ENCODE measurements around the gene TSACC.
"Not testable (repeated sequence)": the region's sequence is repeated elsewhere in the genome, so short reads cannot be mapped to it uniquely, and the experiment has no call there.

DNA sequence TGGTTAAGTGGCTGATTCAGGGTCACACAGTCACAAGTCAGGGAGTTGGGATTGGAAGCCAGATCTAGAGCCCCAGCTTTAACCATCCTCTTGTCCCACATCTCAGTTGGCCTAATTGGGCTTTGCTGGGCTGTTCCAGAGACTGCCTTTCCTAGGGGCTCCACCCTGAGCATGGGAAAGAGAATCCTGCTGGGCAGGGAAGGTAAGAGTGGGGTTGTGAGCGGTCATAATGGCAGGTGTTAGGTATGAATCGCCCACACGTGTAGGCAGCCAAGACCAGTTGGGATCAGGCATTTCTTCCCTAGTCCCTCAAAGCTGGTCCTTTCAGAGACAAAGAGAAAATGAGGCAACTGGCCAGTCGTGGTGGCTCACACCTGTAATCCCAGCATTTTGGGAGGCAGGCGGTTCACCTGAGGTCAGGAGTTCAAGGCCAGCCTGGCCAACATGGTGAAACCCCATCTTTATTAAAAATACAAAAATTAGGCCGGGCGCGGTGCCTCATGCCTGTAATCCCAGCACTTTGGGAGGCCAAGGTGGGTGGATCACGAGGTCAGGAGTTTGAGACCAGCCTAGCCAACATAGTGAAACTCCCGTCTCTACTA is 31.5 kb downstream of the TSACC start:
- TF ChIP-seq, protein P1, sequence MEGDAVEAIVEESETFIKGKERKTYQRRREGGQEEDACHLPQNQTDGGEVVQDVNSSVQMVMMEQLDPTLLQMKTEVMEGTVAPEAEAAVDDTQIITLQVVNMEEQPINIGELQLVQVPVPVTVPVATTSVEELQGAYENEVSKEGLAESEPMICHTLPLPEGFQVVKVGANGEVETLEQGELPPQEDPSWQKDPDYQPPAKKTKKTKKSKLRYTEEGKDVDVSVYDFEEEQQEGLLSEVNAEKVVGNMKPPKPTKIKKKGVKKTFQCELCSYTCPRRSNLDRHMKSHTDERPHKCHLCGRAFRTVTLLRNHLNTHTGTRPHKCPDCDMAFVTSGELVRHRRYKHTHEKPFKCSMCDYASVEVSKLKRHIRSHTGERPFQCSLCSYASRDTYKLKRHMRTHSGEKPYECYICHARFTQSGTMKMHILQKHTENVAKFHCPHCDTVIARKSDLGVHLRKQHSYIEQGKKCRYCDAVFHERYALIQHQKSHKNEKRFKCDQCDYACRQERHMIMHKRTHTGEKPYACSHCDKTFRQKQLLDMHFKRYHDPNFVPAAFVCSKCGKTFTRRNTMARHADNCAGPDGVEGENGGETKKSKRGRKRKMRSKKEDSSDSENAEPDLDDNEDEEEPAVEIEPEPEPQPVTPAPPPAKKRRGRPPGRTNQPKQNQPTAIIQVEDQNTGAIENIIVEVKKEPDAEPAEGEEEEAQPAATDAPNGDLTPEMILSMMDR (IDR thresholded peaks at IDR 0.05 in 2 of 3, conservative IDR thresholded peaks at IDR 0.05 in 1 of 3; ENCODE audit: control insufficient read depth in 2 of 3, extremely low read depth in 1 of 3, insufficient read depth in 1 of 3, low read depth in 3 of 3, low read length in 3 of 3) = not testable (repeated sequence)
- TF ChIP-seq STAT1 (conservative IDR thresholded peaks at IDR 0.05); TCF12 (IDR thresholded peaks at IDR 0.05; ENCODE audit: low read depth, low read length); BCL11A (IDR thresholded peaks at IDR 0.05; ENCODE audit: low read depth, low read length); POLR2AphosphoS2 (IDR thresholded peaks at IDR 0.05; ENCODE audit: low read depth, low read length); ZNF384 (IDR thresholded peaks at IDR 0.05; ENCODE audit: borderline replicate concordance, low read depth, low read length); YY1 (IDR thresholded peaks at IDR 0.05; ENCODE audit: low read depth, low read length); MXI1 (IDR thresholded peaks at IDR 0.05; ENCODE audit: low read depth, low read length); TAF1 (IDR thresholded peaks at IDR 0.05; ENCODE audit: borderline replicate concordance, low read depth, low read length); TCF7 (IDR thresholded peaks at IDR 0.05; ENCODE audit: borderline replicate concordance); BRCA1 (IDR thresholded peaks at IDR 0.05; ENCODE audit: low read depth, low read length); ZNF24 (IDR thresholded peaks at IDR 0.05): not testable (repeated sequence)
- TF ChIP-seq, protein P2, sequence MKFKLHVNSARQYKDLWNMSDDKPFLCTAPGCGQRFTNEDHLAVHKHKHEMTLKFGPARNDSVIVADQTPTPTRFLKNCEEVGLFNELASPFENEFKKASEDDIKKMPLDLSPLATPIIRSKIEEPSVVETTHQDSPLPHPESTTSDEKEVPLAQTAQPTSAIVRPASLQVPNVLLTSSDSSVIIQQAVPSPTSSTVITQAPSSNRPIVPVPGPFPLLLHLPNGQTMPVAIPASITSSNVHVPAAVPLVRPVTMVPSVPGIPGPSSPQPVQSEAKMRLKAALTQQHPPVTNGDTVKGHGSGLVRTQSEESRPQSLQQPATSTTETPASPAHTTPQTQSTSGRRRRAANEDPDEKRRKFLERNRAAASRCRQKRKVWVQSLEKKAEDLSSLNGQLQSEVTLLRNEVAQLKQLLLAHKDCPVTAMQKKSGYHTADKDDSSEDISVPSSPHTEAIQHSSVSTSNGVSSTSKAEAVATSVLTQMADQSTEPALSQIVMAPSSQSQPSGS (IDR thresholded peaks at IDR 0.05; ENCODE audit: low read length) = not testable (repeated sequence)
- TF ChIP-seq, protein P3, sequence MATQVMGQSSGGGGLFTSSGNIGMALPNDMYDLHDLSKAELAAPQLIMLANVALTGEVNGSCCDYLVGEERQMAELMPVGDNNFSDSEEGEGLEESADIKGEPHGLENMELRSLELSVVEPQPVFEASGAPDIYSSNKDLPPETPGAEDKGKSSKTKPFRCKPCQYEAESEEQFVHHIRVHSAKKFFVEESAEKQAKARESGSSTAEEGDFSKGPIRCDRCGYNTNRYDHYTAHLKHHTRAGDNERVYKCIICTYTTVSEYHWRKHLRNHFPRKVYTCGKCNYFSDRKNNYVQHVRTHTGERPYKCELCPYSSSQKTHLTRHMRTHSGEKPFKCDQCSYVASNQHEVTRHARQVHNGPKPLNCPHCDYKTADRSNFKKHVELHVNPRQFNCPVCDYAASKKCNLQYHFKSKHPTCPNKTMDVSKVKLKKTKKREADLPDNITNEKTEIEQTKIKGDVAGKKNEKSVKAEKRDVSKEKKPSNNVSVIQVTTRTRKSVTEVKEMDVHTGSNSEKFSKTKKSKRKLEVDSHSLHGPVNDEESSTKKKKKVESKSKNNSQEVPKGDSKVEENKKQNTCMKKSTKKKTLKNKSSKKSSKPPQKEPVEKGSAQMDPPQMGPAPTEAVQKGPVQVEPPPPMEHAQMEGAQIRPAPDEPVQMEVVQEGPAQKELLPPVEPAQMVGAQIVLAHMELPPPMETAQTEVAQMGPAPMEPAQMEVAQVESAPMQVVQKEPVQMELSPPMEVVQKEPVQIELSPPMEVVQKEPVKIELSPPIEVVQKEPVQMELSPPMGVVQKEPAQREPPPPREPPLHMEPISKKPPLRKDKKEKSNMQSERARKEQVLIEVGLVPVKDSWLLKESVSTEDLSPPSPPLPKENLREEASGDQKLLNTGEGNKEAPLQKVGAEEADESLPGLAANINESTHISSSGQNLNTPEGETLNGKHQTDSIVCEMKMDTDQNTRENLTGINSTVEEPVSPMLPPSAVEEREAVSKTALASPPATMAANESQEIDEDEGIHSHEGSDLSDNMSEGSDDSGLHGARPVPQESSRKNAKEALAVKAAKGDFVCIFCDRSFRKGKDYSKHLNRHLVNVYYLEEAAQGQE (IDR thresholded peaks at IDR 0.05; ENCODE audit: low read depth, low read length) = not testable (repeated sequence)

Data from GM12878 (cell line).